AG04450 (cell line): ENCODE measurements around the gene RBM15B. TPM values are rescaled to one million over a fixed set of nuclear protein-coding genes. Genes with fewer than 3 reads are reported as not detected.
"Not testable (repeated sequence)": the region's sequence is repeated elsewhere in the genome, so short reads cannot be mapped to it uniquely, and the experiment has no call there.

Experiments
- CTCF ChIA-PET: fragments of 300-600, 350-600 bp; formaldehyde crosslinking; extraction: SDS; loops from one replicate; lab custom pipeline; 2022; ENCODE audit warnings: antibody characterized with exemption, inconsistent platforms; lab: Charles Lee
- POLR2A ChIA-PET: fragments of 350-600 bp; formaldehyde crosslinking; extraction: SDS; loops from one replicate; lab custom pipeline; 2021; ENCODE audit warnings: antibody characterized with exemption, inconsistent platforms; lab: Yijun Ruan, JAX
- DNase-seq: peaks from one replicate; pipeline ENCODE4 v3.0.0-alpha.2; 2011; ENCODE audit warnings: low read depth, low spot score
- H3K27ac ChIP-seq: one replicate; pipeline ENCODE4 v1.5.1; 2012; ENCODE audit warnings: low read depth, low read length, control low read depth
- H3K27me3 ChIP-seq: one replicate; pipeline ENCODE4 v1.6.0; 2012; ENCODE audit warnings: low read length; ENCODE audit not compliant: control insufficient read depth, insufficient read depth
- H3K4me3 ChIP-seq: 2 replicates; pipeline ENCODE4 v1.5.1; 2011; ENCODE audit warnings: mild to moderate bottlenecking, low read depth, low read length, control low read depth
- H3K9me3 ChIP-seq: 2 replicates; pipeline ENCODE4 v1.5.1; 2012; ENCODE audit warnings: low read length; ENCODE audit not compliant: control insufficient read depth, insufficient read depth
- CTCF ChIP-seq: IDR thresholded peaks from 2 replicates; pipeline ENCODE4 v1.5.1; 2011; ENCODE audit warnings: low read depth, low read length, control low read depth, inconsistent platforms
- polyA plus RNA-seq: library from polyadenylated mRNA; depleted of rRNA; stranded (reverse); fragments of >200 nt; gene quantifications from 2 replicates; pipeline ENCODE4 v1.2.3, GENCODE V29; 2011

The RBM15B gene
- polyA plus RNA-seq, 1 experiment = 12.5 TPM

- ChIA-PET CTCF (interaction anchor here (1.4 to 6.7 kb wide), 3 partner anchors 46 to 771 kb away, joined by 5 to 39 read pairs (median 6); no protein-coding TSS in a partner anchor), POLR2A (no interaction called here)
- Histone ChIP-seq H3K27me3 (no peaks in the 10 kb centered on the region), H3K27ac (no peak overlapping the region), H3K9me3 (no peaks in the 10 kb centered on the region; the same call in 1 of the 2 replicates), H3K4me3 (peak overlapping the region; percentile 84)
- no peak for DNase-seq
- TF ChIP-seq CTCF = no peak
Measured at GRCh38 chr3:51386852-51387229, 4.2 kb upstream of the RBM15B start.

- DNase-seq, H3K27me3 ChIP-seq, H3K27ac ChIP-seq, H3K9me3 ChIP-seq: not testable (repeated sequence)
- CTCF ChIA-PET = interaction anchor here (1.2 to 6.7 kb wide), 3 partner anchors 9 to 771 kb away, joined by 4 to 55 read pairs (median 39); no protein-coding TSS in a partner anchor
- peak overlapping the region; percentile 29 for H3K4me3 ChIP-seq
- POLR2A ChIA-PET = interaction anchor here (0.6 to 0.7 kb wide), 2 partner anchors 794 to 902 kb away, joined by 3 read pairs; no protein-coding TSS in a partner anchor
Measured at GRCh38 chr3:51387281-51387680, 3.8 kb upstream of the RBM15B start.

DNA sequence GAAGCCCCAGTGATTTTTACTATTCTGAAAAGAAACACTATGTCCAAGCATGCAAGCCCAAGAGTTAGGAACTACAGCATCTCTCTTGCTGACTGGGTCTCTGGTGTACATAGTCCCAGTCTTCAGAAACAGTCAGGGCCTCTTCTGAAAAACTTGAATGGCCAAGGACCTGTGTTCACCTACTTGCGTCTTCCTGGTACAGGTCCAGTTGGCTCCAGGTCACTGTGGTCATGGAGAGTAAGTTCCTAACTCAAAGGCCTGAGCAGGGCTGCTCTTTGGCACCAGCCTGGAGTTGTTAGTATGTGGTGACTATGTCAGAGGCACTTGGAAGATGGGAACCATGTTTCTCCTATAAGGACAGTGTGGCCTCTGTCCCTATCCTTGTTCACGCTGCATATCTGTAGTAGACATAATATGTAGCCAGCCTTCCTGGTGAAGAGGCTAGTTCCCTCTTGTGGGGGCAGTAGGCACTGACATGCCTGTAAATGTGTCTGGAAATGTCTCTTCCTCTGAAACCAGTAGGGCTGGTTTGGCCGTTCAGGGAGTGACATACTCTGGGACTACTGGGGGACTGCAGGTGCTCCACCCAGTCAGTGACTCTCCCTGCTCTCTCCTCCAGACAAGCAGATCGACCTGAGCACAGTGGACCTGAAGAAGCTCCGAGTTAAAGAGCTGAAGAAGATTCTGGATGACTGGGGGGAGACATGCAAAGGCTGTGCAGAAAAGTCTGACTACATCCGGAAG is 2.6 kb upstream of the RBM15B start:
- ChIA-PET CTCF (interaction anchor here (0.5 to 6.7 kb wide), 32 partner anchors 8 to 1036 kb away, joined by 3 to 55 read pairs (median 6); partner anchors contain the start of gene DCAF1), POLR2A (no interaction called here)
- peak; percentile 37 for TF ChIP-seq CTCF
- no peak overlapping the region for H3K27ac ChIP-seq
- H3K27me3 ChIP-seq = no peaks in the 10 kb centered on the region
- no peak overlapping the region for H3K4me3 ChIP-seq
- H3K9me3 ChIP-seq = peaks cover 14% of the 10 kb centered on the region
- DNase-seq = no peak

DNA sequence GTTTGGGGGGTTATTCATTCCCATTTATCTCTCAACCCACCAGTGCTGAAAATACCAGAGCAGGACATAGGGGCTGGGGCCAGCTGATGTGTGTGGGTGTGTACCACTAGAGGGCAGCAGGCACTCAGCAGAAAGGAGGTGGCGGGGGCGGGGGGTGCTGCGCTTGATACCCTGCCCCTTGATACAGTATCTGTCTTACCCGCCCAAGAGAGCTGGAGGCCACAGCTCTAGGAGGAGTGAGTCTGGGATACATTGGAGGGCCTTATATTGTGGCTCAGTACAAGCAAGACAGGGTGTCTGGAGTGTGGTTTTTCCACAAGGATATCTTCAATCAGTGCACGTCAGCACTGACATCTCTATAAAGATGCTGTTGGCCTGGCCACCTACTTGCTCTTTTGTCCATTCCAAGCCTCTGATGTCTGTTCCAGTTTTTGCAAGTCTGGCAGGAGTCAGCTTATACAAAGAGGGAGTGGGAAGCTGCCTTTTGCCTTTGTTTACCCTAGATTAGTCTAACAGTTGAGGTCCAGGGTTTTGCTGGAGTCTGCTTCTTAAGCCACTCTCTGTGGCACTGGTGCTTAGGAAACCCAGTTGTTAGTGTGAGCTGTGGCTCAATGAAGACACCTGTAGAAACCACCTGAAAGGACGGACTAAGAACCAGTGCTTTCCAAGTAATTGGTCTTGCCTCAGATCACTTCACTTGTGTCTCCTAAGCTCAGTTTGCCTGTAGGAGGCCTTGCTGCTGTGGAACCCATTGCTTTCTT is 1.5 kb upstream of the RBM15B start:
- peak; percentile 76 for TF ChIP-seq CTCF
- ChIA-PET CTCF (interaction anchor here (0.5 to 6.7 kb wide), 43 partner anchors 8 to 1956 kb away, joined by 3 to 55 read pairs (median 5); partner anchors contain the start of genes CISH and DCAF1), POLR2A (no interaction called here)
- DNase-seq = no peak
- Histone ChIP-seq H3K9me3 (peaks cover 17% of the 10 kb centered on the region), H3K4me3 (no peak overlapping the region), H3K27me3 (no peaks in the 10 kb centered on the region), H3K27ac (peak overlapping the region; percentile 11)

DNA sequence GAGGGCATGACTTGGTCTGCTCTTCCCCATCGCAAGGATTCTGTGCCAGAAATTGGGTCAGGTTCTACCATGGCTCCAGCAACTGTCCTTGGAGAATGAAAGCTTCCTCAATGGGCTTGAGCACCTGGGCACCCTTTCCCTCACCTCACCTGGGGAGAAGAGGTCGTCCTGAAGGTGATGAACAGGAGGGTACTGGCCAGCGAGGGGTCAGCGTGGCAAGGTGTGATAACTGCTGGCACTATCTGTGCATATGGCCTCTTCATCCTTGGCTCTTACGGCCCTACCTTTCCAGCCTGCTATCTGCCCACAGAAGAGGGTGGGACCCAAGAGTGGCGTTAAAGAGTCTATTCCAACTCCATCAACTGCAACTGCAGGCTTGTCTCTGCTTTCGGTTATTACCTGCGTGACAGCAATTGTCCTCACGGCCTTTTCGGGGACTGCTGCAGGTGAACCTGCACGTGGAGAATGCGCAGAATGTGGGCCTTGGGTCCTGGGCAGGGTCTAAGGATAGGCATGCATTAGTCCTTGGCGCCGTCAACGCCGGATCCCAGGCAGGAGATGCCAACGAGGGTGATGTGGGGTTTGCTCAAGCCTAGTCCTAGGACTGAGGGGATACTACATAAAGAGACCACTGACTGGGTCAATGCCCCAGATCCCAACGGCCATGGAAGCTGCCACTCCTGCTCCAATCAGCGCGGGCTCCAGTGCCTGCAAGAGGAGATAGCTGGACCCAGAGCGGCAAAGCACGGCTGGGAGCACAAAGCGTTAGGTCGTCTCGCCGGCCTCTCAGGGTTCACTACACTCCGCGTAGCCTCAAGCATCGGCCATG is 625 bp upstream of the RBM15B start:
- peaks cover 17% of the 10 kb centered on the region for H3K9me3 ChIP-seq
- no peaks in the 10 kb centered on the region for H3K27me3 ChIP-seq
- ChIA-PET POLR2A (no interaction called here), CTCF (interaction anchor here (0.6 to 6.7 kb wide), 33 partner anchors 10 to 1955 kb away, joined by 3 to 55 read pairs (median 6); partner anchors contain the start of genes CISH and DCAF1)
- TF ChIP-seq CTCF = peak; percentile 84; the same call in 1 of the 2 replicates
- H3K27ac ChIP-seq = peak overlapping the region; percentile 43
- H3K4me3 ChIP-seq = peak overlapping the region; percentile 49
- no peak for DNase-seq
